ENCODE results near the gene DTD1.

Gene DTD1

DNA sequence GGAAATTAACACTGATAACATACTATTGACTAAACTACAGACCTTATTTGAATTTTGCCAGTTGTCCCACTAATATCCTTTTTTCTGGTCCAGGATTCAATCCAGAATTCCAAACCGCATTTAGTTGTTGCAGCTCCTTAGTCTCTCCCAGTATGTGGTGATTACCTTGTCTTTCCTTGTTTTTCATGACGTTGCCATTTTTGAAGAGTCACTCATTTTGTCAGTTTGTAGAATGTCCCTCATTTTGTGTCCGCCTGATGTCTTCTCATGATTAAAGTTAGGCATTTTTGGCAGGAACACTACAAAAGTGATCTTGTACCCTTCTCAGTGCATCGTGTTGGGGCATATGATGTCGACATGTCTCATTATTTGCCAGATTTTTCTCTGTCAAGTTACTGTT is 33.1 kb downstream of the DTD1 start:
- H3K9ac ChIP-seq (ENCODE audit: low read length), result no peak overlapping the region
- no peaks in the 10 kb centered on the region for H3K36me3 ChIP-seq (ENCODE audit: control insufficient read depth, low read depth, low read length)
- H3K27me3 ChIP-seq (ENCODE audit: control insufficient read depth, insufficient read depth, low read length), result no peaks in the 10 kb centered on the region
- H3K4me3 ChIP-seq (ENCODE audit: low read length), result no peak overlapping the region
- H3K27ac ChIP-seq (ENCODE audit: low read length), result no peak overlapping the region
- no peaks in the 10 kb centered on the region for H3K9me3 ChIP-seq (ENCODE audit: control insufficient read depth, low read depth, low read length)
- H3K4me1 ChIP-seq (ENCODE audit: control insufficient read depth, low read depth, low read length), result no peaks in the 10 kb centered on the region

DNA sequence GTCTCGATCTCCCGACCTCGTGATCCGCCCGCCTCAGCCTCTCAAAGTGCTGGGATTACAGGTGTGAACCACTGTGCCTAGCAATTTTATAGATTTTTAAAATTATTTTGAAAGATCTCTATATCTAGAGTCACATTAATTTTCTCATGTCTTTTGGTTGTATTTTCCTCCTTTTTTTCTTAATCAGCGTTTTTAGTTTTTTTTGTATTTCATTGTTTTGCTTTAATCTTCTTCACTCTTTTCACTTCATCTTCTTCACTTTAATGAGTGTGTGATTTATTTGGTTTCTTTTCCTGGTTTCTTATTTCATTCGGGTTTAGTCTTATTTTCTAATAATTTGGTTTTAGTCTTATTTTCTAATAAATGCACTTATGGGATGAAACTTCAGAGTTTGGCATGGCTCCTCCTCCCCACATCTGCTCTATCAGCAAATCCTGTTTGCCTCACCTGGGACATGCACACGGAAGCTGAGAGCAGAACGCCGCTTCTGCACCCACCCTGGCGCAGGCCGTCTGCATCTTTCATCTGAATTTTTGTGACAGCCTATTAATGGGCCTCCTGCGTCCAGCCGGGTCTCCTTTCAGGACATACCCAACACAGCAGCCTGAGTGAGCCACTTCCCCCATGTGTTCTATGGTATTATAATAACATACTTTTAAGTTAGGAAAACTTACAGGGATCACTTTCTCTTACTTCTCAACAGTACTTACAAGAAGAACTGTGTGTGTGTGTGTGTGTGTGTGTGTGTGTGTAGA is 35.5 kb downstream of the DTD1 start:
- no peaks in the 10 kb centered on the region for H3K9me3 ChIP-seq (ENCODE audit: control insufficient read depth, low read depth, low read length)
- no peak overlapping the region for H3K27ac ChIP-seq (ENCODE audit: low read length)

DNA sequence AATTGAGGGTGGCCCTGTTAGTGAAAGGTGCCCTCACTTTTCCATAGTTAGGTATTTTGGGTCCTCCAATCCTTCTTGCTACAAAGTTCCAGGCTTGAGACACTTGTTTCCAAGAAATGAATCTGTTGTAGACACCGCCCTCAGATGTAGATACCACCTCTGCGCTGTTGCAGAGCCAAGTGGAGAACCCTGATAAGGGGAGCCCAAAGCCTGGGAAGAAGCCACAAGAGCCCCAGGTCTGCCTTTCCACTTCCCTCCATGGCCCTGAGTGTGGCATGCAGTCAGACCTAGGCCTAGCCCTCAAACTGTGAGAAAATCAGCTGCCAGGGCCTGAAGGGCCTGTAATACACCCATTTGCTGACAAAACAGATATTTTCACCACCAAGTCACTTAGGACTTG is 37.1 kb downstream of the DTD1 start:
- H3K27ac ChIP-seq (ENCODE audit: low read length), result no peak overlapping the region
- H3K9ac ChIP-seq (ENCODE audit: low read length), result no peak overlapping the region
- no peaks in the 10 kb centered on the region for H3K36me3 ChIP-seq (ENCODE audit: control insufficient read depth, low read depth, low read length)
- no peaks in the 10 kb centered on the region for H3K4me1 ChIP-seq (ENCODE audit: control insufficient read depth, low read depth, low read length)
- no peaks in the 10 kb centered on the region for H3K27me3 ChIP-seq (ENCODE audit: control insufficient read depth, insufficient read depth, low read length)
- H3K9me3 ChIP-seq (ENCODE audit: control insufficient read depth, low read depth, low read length), result no peaks in the 10 kb centered on the region
- H3K4me3 ChIP-seq (ENCODE audit: low read length), result no peak overlapping the region

More for the DNA sequence above, 35.5 kb downstream of the DTD1 start:
- Histone ChIP-seq H3K36me3 (ENCODE audit: control insufficient read depth, low read depth, low read length) (no peaks in the 10 kb centered on the region), H3K9ac (ENCODE audit: low read length) (no peak overlapping the region), H3K4me3 (ENCODE audit: low read length) (no peak overlapping the region), H3K4me1 (ENCODE audit: control insufficient read depth, low read depth, low read length) (no peaks in the 10 kb centered on the region), H3K27me3 (ENCODE audit: control insufficient read depth, insufficient read depth, low read length) (no peaks in the 10 kb centered on the region)

DNA sequence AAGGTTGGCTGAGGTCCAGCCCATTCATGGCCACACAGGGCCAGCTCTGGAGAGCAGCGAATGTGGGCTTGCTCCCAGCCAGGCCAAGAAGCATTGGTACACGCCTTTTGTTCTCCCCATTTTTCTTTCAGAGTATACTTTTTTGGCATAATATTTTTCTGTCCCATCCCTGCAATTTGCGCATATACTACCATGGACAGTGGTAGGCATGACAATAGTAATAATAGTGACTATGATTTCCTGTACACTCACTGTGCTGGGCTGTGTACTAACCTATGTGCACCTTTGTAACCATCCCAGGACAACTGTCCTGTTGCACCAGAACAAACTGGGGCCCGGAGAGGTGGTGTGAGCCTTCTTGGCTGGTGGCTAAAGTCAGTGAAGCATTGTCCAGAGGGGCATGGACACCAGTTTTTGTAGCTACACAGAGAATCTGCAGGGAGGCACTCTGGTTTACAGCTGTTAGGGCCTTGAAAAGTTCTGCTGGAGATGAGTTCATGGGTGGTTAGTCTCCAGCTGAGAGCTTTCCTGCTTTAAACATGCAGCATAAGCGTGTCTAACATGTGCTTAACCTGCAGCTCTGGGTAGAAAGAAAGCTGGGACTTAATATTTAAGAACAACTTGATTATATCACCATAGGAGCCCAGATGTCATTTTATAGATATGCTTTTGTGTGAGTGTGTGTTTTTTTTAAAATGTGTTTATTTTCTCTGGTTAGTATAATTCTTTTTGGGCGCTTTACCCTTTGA is 38.2 kb downstream of the DTD1 start:
- H3K27ac ChIP-seq (ENCODE audit: low read length), result no peak overlapping the region
- no peak overlapping the region for H3K9ac ChIP-seq (ENCODE audit: low read length)

DNA sequence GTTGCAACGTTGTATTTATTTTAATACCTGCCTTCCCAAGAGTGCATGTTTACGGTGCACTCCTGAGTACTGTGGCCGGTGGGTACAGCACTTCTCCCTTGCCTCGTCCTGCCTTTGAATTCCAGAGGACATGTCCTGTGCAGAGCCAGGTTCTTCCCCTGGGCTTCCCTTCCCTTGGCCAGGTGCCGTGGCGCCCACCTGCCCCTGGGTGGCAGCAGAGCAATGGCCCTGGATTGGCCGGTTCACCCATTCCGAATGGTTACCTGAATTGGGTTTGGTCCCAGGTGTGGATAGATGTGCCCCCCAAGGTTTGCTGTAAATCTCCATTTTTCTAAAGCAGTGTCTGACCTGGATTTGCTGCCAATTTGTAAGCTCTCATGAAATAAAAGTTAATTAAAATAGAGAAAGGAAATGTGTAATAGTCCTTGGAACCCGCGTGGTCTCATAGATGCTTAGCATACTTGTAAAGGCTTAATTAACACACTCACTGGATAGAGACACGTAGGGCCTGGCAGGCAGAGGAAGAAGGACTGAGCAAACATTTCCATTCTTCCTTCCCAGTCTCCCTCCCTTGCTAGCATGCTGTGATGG is 40.6 kb downstream of the DTD1 start:
- H3K36me3 ChIP-seq (ENCODE audit: control insufficient read depth, low read depth, low read length), result no peaks in the 10 kb centered on the region
- H3K4me3 ChIP-seq (ENCODE audit: low read length), result no peak overlapping the region
- no peak overlapping the region for H3K27ac ChIP-seq (ENCODE audit: low read length)
- no peaks in the 10 kb centered on the region for H3K4me1 ChIP-seq (ENCODE audit: control insufficient read depth, low read depth, low read length)
- no peaks in the 10 kb centered on the region for H3K9me3 ChIP-seq (ENCODE audit: control insufficient read depth, low read depth, low read length)
- H3K27me3 ChIP-seq (ENCODE audit: control insufficient read depth, insufficient read depth, low read length), result no peaks in the 10 kb centered on the region
- no peak overlapping the region for H3K9ac ChIP-seq (ENCODE audit: low read length)

More for the DNA sequence above, 38.2 kb downstream of the DTD1 start:
- Histone ChIP-seq H3K9me3 (ENCODE audit: control insufficient read depth, low read depth, low read length) (no peaks in the 10 kb centered on the region), H3K4me3 (ENCODE audit: low read length) (no peak overlapping the region), H3K36me3 (ENCODE audit: control insufficient read depth, low read depth, low read length) (no peaks in the 10 kb centered on the region), H3K4me1 (ENCODE audit: control insufficient read depth, low read depth, low read length) (no peaks in the 10 kb centered on the region), H3K27me3 (ENCODE audit: control insufficient read depth, insufficient read depth, low read length) (no peaks in the 10 kb centered on the region)

DNA sequence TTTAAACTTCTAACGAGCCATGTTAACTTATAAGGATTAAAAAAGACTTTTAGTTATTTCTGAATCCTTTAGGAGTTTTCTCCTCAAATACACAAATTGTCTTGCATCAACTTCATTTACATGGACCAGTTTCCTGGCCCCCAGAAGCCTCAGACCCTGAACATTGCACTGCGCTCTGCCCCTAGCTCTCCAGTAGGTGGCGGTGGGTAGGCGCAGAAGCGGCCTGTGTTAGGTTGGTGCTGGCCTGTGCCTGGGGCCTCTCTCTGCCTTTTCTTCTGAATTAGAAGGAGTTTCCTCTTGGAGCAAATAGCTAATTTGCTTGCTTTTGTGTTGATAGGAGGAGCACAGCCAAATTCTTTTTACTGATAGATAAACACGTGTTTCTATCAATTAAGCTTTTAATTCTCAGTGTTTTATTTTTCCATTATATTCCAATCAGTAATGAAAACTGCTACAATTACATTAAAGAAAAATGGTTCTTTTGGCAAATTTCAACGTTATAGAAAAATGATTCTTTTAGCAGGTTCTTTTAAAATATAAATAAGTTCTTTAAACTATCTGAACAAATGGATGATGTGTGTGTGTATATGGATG is 44.4 kb downstream of the DTD1 start:
- Histone ChIP-seq H3K9ac (ENCODE audit: low read length) (no peak overlapping the region), H3K27ac (ENCODE audit: low read length) (no peak overlapping the region), H3K27me3 (ENCODE audit: control insufficient read depth, insufficient read depth, low read length) (no peaks in the 10 kb centered on the region), H3K4me3 (ENCODE audit: low read length) (no peak overlapping the region), H3K4me1 (ENCODE audit: control insufficient read depth, low read depth, low read length) (no peaks in the 10 kb centered on the region), H3K9me3 (ENCODE audit: control insufficient read depth, low read depth, low read length) (no peaks in the 10 kb centered on the region), H3K36me3 (ENCODE audit: control insufficient read depth, low read depth, low read length) (no peaks in the 10 kb centered on the region)

DNA sequence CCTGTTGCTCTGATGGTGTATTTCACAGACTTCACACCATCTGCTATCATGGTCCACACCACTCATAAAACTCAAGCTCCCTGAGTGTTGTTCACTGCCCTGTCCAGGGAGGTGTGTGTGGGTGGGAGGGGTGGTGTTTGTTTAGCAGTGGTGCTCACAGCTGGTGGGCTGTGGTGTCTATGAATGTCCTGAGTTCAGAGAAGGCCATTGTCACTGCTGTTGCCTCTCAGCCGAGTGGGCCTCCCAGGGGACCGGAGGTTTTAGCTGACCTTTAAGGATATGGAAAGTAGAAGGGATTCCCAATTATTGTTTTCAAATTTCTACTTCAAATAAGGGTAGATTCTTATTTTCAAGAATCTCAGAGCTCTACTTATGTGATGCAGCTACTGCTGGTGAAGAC is 45.6 kb downstream of the DTD1 start:
- no peaks in the 10 kb centered on the region for H3K27me3 ChIP-seq (ENCODE audit: control insufficient read depth, insufficient read depth, low read length)
- H3K27ac ChIP-seq (ENCODE audit: low read length), result no peak overlapping the region
- no peak overlapping the region for H3K4me3 ChIP-seq (ENCODE audit: low read length)
- H3K4me1 ChIP-seq (ENCODE audit: control insufficient read depth, low read depth, low read length), result no peaks in the 10 kb centered on the region
- no peak overlapping the region for H3K9ac ChIP-seq (ENCODE audit: low read length)
- H3K36me3 ChIP-seq (ENCODE audit: control insufficient read depth, low read depth, low read length), result no peaks in the 10 kb centered on the region
- H3K9me3 ChIP-seq (ENCODE audit: control insufficient read depth, low read depth, low read length), result no peaks in the 10 kb centered on the region

DNA sequence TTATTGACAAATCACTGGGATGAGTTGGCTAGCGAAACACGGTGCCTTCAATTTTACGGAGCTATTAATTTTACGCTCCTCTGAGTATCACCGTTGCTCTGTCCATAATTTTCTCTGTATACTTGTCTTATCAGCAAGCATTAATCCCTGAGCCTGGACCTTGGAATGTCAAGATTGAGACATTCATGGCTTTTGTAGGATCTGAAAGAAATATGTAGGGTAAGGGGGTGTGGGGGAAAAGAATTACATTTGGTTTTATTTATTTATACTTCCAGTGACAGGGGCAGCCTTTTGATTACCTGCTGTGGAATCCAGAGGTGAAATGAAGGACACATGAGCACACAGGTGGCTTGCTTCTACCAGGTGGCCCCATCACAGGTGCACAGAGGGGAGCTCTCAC is 46.6 kb downstream of the DTD1 start:
- H3K27ac ChIP-seq (ENCODE audit: low read length), result no peak overlapping the region
- no peaks in the 10 kb centered on the region for H3K36me3 ChIP-seq (ENCODE audit: control insufficient read depth, low read depth, low read length)
- no peaks in the 10 kb centered on the region for H3K27me3 ChIP-seq (ENCODE audit: control insufficient read depth, insufficient read depth, low read length)
- H3K4me1 ChIP-seq (ENCODE audit: control insufficient read depth, low read depth, low read length), result no peaks in the 10 kb centered on the region
- no peaks in the 10 kb centered on the region for H3K9me3 ChIP-seq (ENCODE audit: control insufficient read depth, low read depth, low read length)
- no peak overlapping the region for H3K9ac ChIP-seq (ENCODE audit: low read length)
- no peak overlapping the region for H3K4me3 ChIP-seq (ENCODE audit: low read length)

DNA sequence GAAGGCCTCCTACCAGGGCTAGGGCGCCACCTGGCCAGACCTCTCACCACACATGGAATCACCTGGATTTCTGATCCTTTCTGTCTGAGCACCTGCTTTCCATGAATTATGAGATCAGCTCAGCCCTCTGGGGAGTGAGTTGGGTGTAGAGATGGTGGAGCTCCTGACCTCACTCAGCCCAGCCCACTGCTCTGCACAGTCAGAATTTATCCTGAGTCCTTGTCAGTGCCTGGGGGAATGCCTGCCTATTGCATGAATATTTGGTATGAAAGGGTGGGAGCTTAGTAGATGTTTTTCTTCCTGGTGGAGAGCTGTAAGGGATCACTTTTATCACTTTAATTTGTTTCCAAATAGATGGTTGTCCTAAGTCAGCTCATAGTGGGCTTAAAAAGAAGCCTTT is 47.5 kb downstream of the DTD1 start:
- Histone ChIP-seq H3K9me3 (ENCODE audit: control insufficient read depth, low read depth, low read length) (no peaks in the 10 kb centered on the region), H3K36me3 (ENCODE audit: control insufficient read depth, low read depth, low read length) (no peaks in the 10 kb centered on the region), H3K4me3 (ENCODE audit: low read length) (no peak overlapping the region), H3K27ac (ENCODE audit: low read length) (no peak overlapping the region), H3K27me3 (ENCODE audit: control insufficient read depth, insufficient read depth, low read length) (no peaks in the 10 kb centered on the region), H3K9ac (ENCODE audit: low read length) (no peak overlapping the region), H3K4me1 (ENCODE audit: control insufficient read depth, low read depth, low read length) (no peaks in the 10 kb centered on the region)

DNA sequence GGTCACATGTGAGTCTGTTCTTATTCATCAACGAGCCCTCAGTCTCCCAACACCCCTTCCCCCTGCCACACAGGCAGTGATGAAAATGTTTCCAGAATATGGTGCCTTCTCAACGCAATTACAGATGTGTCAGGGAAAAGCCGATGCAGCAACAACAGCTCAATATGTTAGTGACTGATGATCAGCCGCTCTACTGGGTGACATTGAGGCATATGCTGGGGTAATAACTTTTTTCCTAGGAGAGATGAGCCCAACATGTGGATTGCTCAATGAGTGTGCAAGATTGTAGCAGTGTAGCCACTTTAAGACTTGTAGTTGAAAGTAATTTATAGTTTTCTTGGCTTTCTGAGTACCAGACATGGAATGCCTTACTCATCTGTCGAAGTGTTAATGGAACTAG is 49.4 kb downstream of the DTD1 start:
- no peaks in the 10 kb centered on the region for H3K27me3 ChIP-seq (ENCODE audit: control insufficient read depth, insufficient read depth, low read length)
- no peak overlapping the region for H3K27ac ChIP-seq (ENCODE audit: low read length)
- no peak overlapping the region for H3K4me3 ChIP-seq (ENCODE audit: low read length)
- H3K9ac ChIP-seq (ENCODE audit: low read length), result no peak overlapping the region
- H3K9me3 ChIP-seq (ENCODE audit: control insufficient read depth, low read depth, low read length), result no peaks in the 10 kb centered on the region
- H3K4me1 ChIP-seq (ENCODE audit: control insufficient read depth, low read depth, low read length), result no peaks in the 10 kb centered on the region
- H3K36me3 ChIP-seq (ENCODE audit: control insufficient read depth, low read depth, low read length), result no peaks in the 10 kb centered on the region

DNA sequence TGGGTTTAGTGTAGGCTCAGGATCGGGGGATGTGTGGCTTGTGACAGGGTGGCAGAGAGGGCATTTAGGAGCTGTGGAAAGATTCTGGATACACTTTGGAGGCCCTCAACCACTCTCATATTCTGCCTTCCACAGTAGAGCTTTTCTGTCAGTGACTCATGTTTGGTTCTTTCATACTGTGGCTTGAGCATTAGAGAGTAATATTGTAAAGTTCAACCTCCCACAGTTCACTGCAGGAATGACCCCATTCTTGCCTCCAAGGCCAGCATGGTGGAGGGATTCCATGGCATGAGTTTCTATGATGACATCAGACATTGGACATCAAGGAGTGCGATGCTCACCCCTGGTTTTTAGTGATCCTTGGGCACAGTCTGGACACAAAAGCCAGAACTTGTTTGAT is 50.9 kb downstream of the DTD1 start:
- H3K4me1 ChIP-seq (ENCODE audit: control insufficient read depth, low read depth, low read length), result no peaks in the 10 kb centered on the region
- H3K4me3 ChIP-seq (ENCODE audit: low read length), result no peak overlapping the region
- no peak overlapping the region for H3K9ac ChIP-seq (ENCODE audit: low read length)
- no peaks in the 10 kb centered on the region for H3K9me3 ChIP-seq (ENCODE audit: control insufficient read depth, low read depth, low read length)
- H3K27me3 ChIP-seq (ENCODE audit: control insufficient read depth, insufficient read depth, low read length), result no peaks in the 10 kb centered on the region
- no peak overlapping the region for H3K27ac ChIP-seq (ENCODE audit: low read length)
- no peaks in the 10 kb centered on the region for H3K36me3 ChIP-seq (ENCODE audit: control insufficient read depth, low read depth, low read length)

Measured in iPS-18a (cell line).